SJSA1 (cell line): ENCODE data around the gene SULT1B1. TPM values are rescaled to one million over a fixed set of nuclear protein-coding genes. Genes with fewer than 3 reads are reported as not detected.

Experiments
- DNase-seq, 2 experiments: peaks; one replicate each; pipeline ENCODE4 v3.0.0-alpha.2; 2015 to 2020; ENCODE audit warnings: low spot score in 2 of 2, low read depth in 1 of 2
- H3K27ac ChIP-seq: fragments of 250-450 bp; sonication (Bioruptor Pico); 2 replicates; pipeline ENCODE4 v1.5.1; 2020; ENCODE audit warnings: mild to moderate bottlenecking, moderate library complexity
- H3K27me3 ChIP-seq: fragments of 250-450 bp; sonication (Bioruptor Pico); replicated peaks from 2 replicates; pipeline ENCODE4 v1.5.1; 2020; ENCODE audit warnings: mild to moderate bottlenecking, moderate library complexity
- H3K36me3 ChIP-seq: fragments of 250-450 bp; sonication (Bioruptor Pico); 2 replicates; pipeline ENCODE4 v1.5.1; 2020; ENCODE audit warnings: mild to moderate bottlenecking
- H3K4me1 ChIP-seq: fragments of 250-450 bp; sonication (Bioruptor Pico); replicated peaks from 2 replicates; pipeline ENCODE4 v1.6.1; 2021; ENCODE audit warnings: mild to moderate bottlenecking
- H3K4me3 ChIP-seq: fragments of 250-450 bp; sonication (Bioruptor Pico); 2 replicates; pipeline ENCODE4 v1.5.1; 2020; ENCODE audit warnings: mild to moderate bottlenecking
- H3K9me3 ChIP-seq: fragments of 250-450 bp; sonication (Bioruptor Pico); replicated peaks from 2 replicates; pipeline ENCODE4 v1.5.1; 2020; ENCODE audit warnings: mild to moderate bottlenecking
- total RNA-seq: library from RNA; depleted of rRNA; stranded (reverse); fragments of >200 nt; shearing (Covaris generic); gene quantifications from 2 replicates; pipeline ENCODE4 v1.2.3, GENCODE V29; 2014; rRNA removed

The SULT1B1 gene
- total RNA-seq, 1 experiment from 2014 or later: not detected

DNA sequence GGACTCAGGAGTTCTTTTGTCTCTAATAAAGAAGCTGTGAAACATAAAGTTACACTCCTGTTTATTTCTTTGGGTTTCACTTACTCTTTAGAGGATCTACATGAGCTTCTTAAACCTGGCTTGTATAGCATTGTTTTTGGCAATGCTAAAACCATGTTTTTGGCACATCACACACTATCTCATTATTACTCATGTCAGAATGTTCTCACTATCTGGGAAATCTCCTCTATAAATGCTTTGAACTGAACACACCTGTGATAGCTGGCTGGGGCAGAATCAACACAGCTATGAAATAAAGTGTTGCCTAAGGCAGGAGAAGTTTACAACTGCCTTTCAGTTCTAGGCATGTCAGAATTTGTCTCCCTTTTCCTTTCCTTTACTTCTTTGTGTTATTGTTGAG is 52.6 kb downstream of the SULT1B1 start:
- no peaks in the 10 kb centered on the region for H3K9me3 ChIP-seq
- no peaks in the 10 kb centered on the region for H3K4me1 ChIP-seq
- no peaks in the 10 kb centered on the region for H3K36me3 ChIP-seq
- no peak overlapping the region for H3K4me3 ChIP-seq
- no peak for DNase-seq
- H3K27me3 ChIP-seq: no peaks in the 10 kb centered on the region
- no peak overlapping the region for H3K27ac ChIP-seq

DNA sequence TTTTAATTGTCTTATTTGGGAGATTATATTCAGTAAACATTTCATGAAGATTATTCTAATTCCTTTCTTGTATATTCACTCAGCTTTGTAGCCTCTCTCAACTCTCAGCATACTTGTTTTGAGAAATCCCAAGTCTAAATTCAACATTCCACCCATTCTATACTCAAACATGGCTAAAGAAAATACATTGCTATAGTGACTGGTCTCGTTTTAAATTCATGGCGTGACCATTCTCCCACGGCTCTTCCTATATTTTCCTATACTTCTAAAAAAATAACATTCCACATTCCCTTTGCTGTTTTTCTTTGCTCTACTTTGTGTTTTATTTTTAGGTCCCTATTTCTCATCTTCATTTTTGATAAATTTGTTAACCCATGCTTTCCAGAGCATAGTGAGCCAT is 58.2 kb downstream of the SULT1B1 start:
- no peak overlapping the region for H3K27ac ChIP-seq
- no peaks in the 10 kb centered on the region for H3K9me3 ChIP-seq
- H3K4me3 ChIP-seq: no peak overlapping the region
- no peaks in the 10 kb centered on the region for H3K27me3 ChIP-seq
- no peaks in the 10 kb centered on the region for H3K36me3 ChIP-seq
- DNase-seq: no peak
- no peaks in the 10 kb centered on the region for H3K4me1 ChIP-seq

DNA sequence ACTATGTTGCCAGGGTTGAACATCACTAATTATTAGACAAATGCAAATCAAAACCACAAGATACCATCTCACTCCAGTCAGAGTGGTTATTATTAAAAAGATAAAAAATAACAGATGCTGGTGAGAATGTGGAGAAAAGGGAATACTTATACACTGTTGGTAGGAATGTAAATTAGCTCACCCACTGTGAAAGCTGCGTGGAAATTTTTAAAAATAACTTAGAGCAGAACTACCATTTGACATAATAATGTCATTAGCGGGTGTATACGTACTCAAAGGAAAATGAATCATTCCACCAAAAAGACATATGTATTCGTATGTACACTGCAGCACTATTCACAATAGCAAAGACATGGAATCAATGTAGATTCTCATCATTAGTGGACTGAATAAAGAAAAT is 58.7 kb downstream of the SULT1B1 start:
- Histone ChIP-seq H3K9me3 (no peaks in the 10 kb centered on the region), H3K36me3 (no peaks in the 10 kb centered on the region), H3K4me1 (no peaks in the 10 kb centered on the region), H3K27me3 (no peaks in the 10 kb centered on the region), H3K4me3 (no peak overlapping the region), H3K27ac (no peak overlapping the region)
- no peak for DNase-seq

- no peak for DNase-seq
- no peaks in the 10 kb centered on the region for H3K4me1 ChIP-seq
- H3K27me3 ChIP-seq: no peaks in the 10 kb centered on the region
- no peak overlapping the region for H3K27ac ChIP-seq
- H3K9me3 ChIP-seq: no peaks in the 10 kb centered on the region
- no peak overlapping the region for H3K4me3 ChIP-seq
- no peaks in the 10 kb centered on the region for H3K36me3 ChIP-seq
Measured at GRCh38 chr4:69697536-69698242, 62.7 kb downstream of the SULT1B1 start.

- peak in 1 of 2 experiments; percentile 2 for DNase-seq
- H3K27me3 ChIP-seq: no peaks in the 10 kb centered on the region
- H3K4me1 ChIP-seq: no peaks in the 10 kb centered on the region
- no peaks in the 10 kb centered on the region for H3K9me3 ChIP-seq
- no peak overlapping the region for H3K4me3 ChIP-seq
- H3K36me3 ChIP-seq: no peaks in the 10 kb centered on the region
- no peak overlapping the region for H3K27ac ChIP-seq
Measured at GRCh38 chr4:69689599-69689998, 70.8 kb downstream of the SULT1B1 start.

GRCh38 chr4:69684804-69685203 is 75.6 kb downstream of the SULT1B1 start:
- no peaks in the 10 kb centered on the region for H3K27me3 ChIP-seq
- no peaks in the 10 kb centered on the region for H3K4me1 ChIP-seq
- no peak overlapping the region for H3K27ac ChIP-seq
- H3K9me3 ChIP-seq: no peaks in the 10 kb centered on the region
- no peak overlapping the region for H3K4me3 ChIP-seq
- no peak for DNase-seq
- no peaks in the 10 kb centered on the region for H3K36me3 ChIP-seq

Other genes starting within 250 kb of the SULT1B1 start
- not detected in 2 replicates for gene UGT2A2, start 121.0 kb downstream of the SULT1B1 start, total RNA-seq
- not detected in 2 replicates for gene UGT2A1, start 107.4 kb downstream of the SULT1B1 start, total RNA-seq
- not detected in 2 replicates for gene SULT1E1, start 99.5 kb upstream of the SULT1B1 start, total RNA-seq
- not detected in 2 replicates for gene CSN1S1, start 170.4 kb upstream of the SULT1B1 start, total RNA-seq
- gene CSN2, start 205.1 kb upstream of the SULT1B1 start, total RNA-seq: not detected in 2 replicates
- not detected in 2 replicates for gene STATH, start 235.3 kb upstream of the SULT1B1 start, total RNA-seq